HEK293 (cell line): Measurements from ENCODE around the gene NR2F1-AS1.

Source experiments
- YY1 ChIP-seq: fragments of 450-650 bp; formaldehyde crosslinking; IDR thresholded peaks from 2 replicates; pipeline ENCODE4 v1.5.1; 2018; ENCODE audit warnings: missing biosample characterization, missing genetic modification characterization
- TF ChIP-seq, protein P1 (sequence below): fragments of 450-650 bp; formaldehyde crosslinking; IDR thresholded peaks from 2 replicates; pipeline ENCODE4 v1.5.1; 2016; ENCODE audit warnings: missing biosample characterization, missing genetic modification characterization

DNA sequence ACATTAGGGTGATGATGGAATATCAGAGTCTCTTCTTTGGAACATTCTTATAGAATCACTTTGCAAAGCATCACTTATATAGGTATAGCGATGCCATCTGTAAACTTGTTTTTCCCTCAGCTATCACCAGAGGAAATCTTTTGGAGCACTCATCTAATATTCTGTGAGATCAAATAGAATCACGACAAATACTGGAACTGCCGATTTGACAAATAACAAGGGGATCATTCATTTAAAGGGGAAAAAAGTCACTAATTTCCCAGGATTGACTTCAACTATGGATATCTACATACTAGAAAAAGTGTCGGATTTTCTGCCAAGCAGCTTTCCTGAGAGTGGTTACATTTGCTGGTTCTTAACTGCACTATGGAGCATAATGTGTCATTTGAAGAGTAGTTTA lies 178.6 kb downstream of the NR2F1-AS1 start:
- no peak for TF ChIP-seq YY1 (tag by site-specific recombination)
- TF ChIP-seq, protein P1, sequence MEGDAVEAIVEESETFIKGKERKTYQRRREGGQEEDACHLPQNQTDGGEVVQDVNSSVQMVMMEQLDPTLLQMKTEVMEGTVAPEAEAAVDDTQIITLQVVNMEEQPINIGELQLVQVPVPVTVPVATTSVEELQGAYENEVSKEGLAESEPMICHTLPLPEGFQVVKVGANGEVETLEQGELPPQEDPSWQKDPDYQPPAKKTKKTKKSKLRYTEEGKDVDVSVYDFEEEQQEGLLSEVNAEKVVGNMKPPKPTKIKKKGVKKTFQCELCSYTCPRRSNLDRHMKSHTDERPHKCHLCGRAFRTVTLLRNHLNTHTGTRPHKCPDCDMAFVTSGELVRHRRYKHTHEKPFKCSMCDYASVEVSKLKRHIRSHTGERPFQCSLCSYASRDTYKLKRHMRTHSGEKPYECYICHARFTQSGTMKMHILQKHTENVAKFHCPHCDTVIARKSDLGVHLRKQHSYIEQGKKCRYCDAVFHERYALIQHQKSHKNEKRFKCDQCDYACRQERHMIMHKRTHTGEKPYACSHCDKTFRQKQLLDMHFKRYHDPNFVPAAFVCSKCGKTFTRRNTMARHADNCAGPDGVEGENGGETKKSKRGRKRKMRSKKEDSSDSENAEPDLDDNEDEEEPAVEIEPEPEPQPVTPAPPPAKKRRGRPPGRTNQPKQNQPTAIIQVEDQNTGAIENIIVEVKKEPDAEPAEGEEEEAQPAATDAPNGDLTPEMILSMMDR, result no peak
